ENCODE measurements around the gene PEX6. TPM values are rescaled to one million over a fixed set of nuclear protein-coding genes. Genes with fewer than 3 reads are reported as not detected.
"Not testable (repeated sequence)": the region's sequence is repeated elsewhere in the genome, so short reads cannot be mapped to it uniquely, and the experiment has no call there.

The PEX6 gene
- total RNA-seq, 1 donor from 2014 or later = 23.0 TPM

- no peak for DNase-seq (ENCODE audit: low read depth in 2 of 2)
These were observed 22.9 kb upstream of the PEX6 start for GRCh38 chr6:43001843-43002242.

GRCh38 chr6:42998205-42998604, 19.2 kb upstream of the PEX6 start:
- not testable (repeated sequence) for DNase-seq (ENCODE audit: low read depth in 2 of 2)

GRCh38 chr6:42996513-42996912, 17.5 kb upstream of the PEX6 start:
- DNase-seq (ENCODE audit: low read depth in 2 of 2) = no peak

GRCh38 chr6:42993445-42993844, 14.5 kb upstream of the PEX6 start:
- no peak for DNase-seq (ENCODE audit: low read depth in 2 of 2)

DNA sequence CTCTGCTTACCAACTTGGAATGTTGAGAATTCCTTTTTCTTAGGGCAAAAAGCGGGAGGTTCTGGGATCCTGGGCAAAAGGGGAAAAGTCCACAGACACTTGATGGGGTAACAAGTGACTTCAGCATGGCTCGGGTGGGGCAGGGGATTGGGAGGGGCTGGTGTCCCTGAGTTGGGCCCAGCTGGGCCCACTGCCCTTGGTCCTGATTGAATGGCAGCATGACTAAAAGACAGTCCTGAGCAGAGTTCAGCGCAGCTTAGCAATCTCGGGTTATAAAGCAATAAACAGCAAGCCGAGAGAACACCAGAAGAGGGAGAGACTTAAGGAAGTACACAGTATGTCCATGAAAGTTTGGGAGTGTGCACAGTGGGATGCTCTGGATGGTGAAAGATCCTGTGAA, 10.9 kb upstream of the PEX6 start:
- DNase-seq (ENCODE audit: low read depth in 2 of 2) = no peak

DNA sequence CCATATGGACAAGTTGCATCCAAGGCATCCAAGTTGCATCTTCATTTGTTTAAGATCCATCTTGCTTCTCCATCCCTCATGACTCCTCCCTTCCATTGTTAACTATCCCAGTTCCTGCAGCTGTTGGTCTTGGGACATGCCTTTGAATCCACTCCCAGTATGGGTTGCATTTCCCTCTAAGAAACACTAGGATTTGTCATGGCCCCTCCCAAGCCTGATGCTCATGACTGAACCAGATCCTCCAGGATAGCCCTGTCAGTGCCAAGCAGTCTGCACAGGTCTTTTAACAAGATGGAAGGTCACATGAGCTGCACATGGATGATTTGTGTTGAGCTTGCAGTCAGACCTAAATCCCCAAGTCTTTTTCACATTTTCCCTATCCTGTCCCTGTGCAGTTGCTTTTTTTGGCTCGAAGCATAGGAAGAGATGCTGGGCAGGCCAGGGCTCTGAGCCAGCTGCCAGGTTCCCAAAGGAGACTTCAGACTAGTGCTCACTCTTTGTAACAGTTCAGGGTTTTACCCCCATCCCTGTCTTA, 9.6 kb upstream of the PEX6 start:
- DNase-seq (ENCODE audit: low read depth in 2 of 2) = peak in 1 of 2 donors; percentile 66

DNA sequence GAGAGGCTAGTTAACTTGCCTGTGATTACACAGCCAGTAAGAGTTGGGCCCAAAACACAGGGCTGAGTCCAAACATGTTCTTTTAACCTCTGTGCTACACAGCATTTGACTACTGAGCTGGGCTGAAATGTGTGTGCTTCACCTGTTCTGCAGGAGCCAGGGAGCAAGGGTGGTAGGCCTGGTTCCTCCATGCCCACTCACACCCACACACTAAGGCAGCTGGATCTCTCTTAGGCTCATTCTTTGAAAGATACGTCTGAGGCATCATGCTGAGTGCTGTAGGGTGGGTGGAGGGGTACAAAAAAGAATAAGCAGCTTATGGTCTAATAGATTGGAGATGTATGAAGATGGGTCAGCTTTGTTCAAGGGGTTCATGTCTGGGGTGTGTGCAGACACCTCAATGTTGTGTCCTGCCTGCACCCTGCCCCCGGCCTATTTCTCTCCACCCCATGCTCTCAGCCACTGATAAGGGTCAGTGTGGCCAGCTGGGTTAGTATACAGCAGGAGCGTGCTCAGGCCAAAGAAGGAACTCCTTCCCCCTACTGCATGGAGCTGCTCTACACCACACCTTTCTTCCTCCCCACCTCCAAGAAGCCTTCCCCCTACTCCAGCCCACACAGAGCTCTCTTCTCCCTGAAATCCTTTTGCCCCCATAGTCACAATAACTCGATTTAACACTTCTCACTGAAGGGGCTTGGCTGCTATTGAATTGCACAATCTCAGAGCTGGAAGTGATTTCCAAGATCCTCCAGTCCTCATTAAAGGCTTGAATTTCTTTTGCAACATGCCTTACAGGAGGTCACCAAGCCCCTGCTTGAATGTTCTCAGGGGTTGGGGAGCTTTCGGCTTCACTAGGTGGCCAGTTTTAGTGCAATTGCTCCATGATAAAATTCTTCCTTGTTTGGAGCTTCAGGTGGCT, 8.8 kb upstream of the PEX6 start:
- DNase-seq (ENCODE audit: low read depth in 2 of 2) = no peak

DNA sequence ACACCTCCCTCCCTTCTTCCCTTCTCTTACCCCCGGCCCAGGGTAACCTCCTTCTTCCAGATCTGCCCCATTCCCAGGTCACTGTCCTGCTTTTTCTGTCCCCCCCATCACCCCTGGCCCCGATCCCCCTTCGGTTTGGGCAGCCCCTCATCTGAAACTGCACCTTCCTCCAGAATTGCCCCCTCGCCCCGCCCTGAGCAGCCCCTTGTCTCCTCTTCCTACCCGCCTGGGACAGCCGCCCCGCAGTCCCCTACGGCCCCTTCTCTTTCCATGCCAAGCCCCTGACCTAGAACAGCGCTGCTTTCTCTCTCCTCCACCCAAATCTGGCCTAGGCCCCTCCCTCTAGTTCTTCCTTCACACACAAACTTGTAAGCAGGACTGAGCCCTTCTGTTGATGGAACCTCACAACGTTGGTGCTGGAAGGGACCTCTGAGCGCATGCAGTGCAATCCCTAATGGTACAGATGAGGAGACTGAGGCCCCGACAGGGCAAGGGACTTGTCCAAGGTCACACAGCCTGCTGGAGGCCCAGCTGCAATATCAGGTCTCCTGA, 6.0 kb upstream of the PEX6 start:
- DNase-seq (ENCODE audit: low read depth in 2 of 2) = peak in 1 of 2 donors; percentile 19

GRCh38 chr6:42984001-42984923, 5.3 kb upstream of the PEX6 start, which contains the start of gene PPP2R5D:
Gene PPP2R5D, plus strand, starts transcription at chr6:42984570. Its CDS starts 108 bp downstream, at chr6:42984678.
- peak; percentile 97 to 99 for DNase-seq (ENCODE audit: low read depth in 2 of 2)

- DNase-seq (ENCODE audit: low read depth in 2 of 2) = peak; percentile 32 to 49
These were observed 2.9 kb upstream of the PEX6 start for GRCh38 chr6:42981836-42982235.

- peak in 1 of 2 donors; percentile 44 for DNase-seq (ENCODE audit: low read depth in 2 of 2)
These were observed 669 bp upstream of the PEX6 start for GRCh38 chr6:42979523-42980177.

- DNase-seq (ENCODE audit: low read depth in 2 of 2) = peak in 1 of 2 donors; percentile 34
These were observed 518 bp downstream of the PEX6 start for GRCh38 chr6:42978487-42978838.

- DNase-seq (ENCODE audit: low read depth in 2 of 2) = no peak
These were observed 4.0 kb downstream of the PEX6 start for GRCh38 chr6:42974919-42975505.

DNA sequence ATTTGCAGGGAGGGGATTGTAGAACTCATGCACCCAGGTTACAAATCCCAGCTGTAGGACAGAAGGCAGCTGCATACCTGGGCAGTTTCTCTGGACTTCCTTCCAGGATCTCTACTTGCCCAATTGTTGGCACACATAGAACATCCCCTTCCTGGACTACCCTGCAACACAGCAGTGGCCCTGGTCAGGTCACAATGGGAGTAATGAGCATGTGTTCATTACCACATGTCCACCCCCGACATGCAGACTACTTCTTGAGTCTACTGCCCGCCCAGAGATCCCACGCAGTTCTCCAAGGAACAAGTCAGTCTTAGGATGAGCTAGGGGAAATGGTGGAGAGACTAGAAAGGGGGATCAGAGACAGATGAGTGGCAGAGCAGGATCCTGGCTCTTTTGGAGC, 5.1 kb downstream of the PEX6 start:
- DNase-seq (ENCODE audit: low read depth in 2 of 2) = no peak

DNA sequence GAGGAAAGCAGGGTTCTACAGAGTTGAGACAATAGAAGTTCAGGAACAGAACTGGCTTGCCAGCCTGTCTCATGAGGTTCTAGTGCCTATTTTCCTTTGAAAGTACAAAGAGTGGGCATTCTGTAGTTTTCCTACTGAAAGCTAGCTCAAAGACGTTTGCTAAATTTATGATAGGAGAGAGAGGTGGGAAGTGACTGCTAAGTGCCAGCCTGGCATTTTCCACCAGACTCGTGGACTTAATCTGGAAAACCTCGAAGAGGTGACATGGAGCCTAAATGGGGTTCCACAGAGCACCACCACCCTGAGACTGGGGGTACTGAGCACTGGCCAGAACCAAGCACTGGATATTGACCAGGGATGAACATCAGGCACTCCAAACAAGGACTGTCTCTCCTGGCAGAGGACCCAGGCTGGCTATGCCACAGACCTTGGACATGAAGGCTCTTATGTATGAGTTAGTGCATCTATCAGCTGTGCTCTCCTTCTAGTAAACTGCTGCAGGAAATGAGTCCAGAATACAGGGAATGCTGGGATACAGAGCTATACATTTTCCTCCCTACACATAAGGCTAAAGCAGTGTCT, 7.1 kb downstream of the PEX6 start:
- no peak for DNase-seq (ENCODE audit: low read depth in 2 of 2)

DNA sequence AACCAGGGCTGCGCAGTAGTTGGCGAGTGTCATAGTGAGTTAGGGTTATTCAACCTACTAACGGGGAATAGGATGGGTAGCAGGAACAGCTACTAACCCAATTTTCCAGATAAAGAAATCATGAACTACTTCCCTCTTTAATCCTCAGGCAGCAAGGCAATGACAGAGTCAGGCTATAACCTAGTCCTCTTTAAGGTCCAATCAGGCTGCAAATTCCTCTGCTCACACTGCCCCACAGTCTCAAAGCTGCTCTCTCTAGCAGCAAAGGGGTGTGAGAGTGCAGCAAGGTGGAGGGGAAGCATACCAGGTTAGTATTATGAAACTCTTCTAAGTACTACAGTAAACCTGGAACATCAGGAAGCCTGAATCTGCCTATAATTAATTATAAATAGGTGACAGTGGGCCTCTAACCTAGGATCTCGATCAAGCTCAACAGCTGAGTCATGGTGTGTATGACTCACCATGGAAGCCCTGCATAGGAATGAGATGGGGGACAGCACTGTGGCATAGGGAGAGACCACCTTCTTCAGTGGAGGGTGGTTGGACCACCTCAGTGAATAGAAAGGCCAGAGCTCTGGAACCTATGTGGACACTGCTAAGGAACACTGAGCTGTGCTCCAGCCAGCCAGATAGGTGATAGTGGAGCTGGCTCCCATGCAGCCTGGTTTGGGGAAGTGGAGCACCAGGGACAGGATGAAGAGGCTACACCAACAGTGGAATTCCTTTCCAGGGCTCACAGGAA, 7.9 kb downstream of the PEX6 start:
- peak in 1 of 2 donors; percentile 41 for DNase-seq (ENCODE audit: low read depth in 2 of 2)

GRCh38 chr6:42969934-42970333, 9.0 kb downstream of the PEX6 start:
- DNase-seq (ENCODE audit: low read depth in 2 of 2) = no peak

DNA sequence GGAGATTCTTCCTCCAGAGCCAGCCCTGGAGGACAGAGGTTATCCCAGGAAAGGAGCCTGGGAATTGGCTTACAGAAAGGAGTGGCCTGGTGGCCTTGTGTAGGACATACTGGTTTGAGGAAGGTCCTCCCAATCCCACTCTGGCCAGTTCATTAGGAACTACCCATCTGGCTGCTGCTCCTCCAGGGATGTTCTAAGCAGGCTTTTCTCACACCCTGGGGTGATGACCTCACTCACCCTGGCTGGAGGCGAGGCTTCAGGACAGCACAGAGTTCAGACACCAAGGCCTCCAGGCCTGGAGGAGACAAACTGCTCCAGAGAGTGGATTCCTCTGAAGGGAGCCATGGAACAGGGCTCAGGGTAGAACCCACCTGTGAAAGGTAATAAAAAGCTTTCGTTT, 9.6 kb downstream of the PEX6 start:
- no peak for DNase-seq (ENCODE audit: low read depth in 2 of 2)

DNA sequence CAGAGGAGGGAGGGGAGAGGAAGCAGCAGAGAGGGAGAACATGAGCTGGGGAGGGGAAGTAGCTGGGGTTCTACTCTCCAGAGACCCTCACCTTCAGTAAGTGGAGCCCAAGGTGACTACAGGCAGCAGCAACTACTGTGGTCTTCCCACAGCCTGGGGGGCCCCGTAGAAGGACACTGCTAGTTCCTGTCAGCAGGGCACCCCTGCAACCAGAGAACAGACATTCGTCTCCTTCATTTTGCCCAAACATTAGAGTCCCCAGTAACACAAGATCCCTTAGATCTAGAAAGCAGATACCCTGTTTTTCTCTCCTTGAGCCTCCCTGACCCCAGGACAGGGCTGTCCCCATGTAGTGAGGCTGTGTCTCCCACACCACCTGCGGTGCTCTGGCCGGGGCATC, 10.2 kb downstream of the PEX6 start:
- DNase-seq (ENCODE audit: low read depth in 2 of 2) = no peak

All from dermis microvascular lymphatic vessel endothelial cell (primary cell).